Activated naive CD4-positive, alpha-beta T cell treated with anti-CD3 and anti-CD28 coated beads, Interleukin-2, amount 50 U/mL, for 24 hours (primary cell): ENCODE results near the gene FOXL2.

Experiments used
- H3K27ac Mint-ChIP-seq: one replicate; pipeline ENCODE4 v1.8.0; 2021; ENCODE audit warnings: mild to moderate bottlenecking, mixed read lengths
- H3K27me3 Mint-ChIP-seq: one replicate; pipeline ENCODE4 v1.8.0; 2021; ENCODE audit warnings: mixed read lengths
- H3K36me3 Mint-ChIP-seq: one replicate; pipeline ENCODE4 v1.8.0; 2021; ENCODE audit warnings: mixed read lengths
- H3K4me1 Mint-ChIP-seq: one replicate; pipeline ENCODE4 v1.8.0; 2021; ENCODE audit warnings: mixed read lengths
- H3K4me3 Mint-ChIP-seq: one replicate; pipeline ENCODE4 v1.8.0; 2021; ENCODE audit warnings: mild to moderate bottlenecking, mixed read lengths
- H3K9me3 Mint-ChIP-seq: one replicate; pipeline ENCODE4 v1.8.0; 2021; ENCODE audit warnings: mixed read lengths

The FOXL2 gene

DNA sequence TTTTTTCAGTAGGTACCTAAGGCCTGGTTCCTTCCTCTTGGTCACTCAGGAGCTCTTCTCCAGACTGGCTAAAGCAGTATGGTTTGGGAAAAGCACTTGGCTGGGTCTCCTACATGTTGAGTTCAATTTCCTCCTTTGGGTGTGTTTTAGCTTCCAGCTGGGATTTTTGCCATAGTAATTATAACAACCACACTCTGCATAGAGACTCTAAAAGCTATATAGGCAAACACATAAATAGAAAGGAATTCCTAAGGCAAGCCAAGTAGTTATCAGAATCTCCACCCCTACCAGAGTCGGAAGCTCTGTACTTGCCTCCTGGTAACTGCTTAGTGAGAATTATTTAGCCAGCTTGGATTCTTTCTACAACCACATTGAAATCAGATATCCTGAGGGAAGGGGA is 48.6 kb downstream of the FOXL2 start:
- H3K4me1 Mint-ChIP-seq, result no peaks in the 10 kb centered on the region
- H3K4me3 Mint-ChIP-seq, result no peak overlapping the region
- no peaks in the 10 kb centered on the region for H3K9me3 Mint-ChIP-seq
- H3K27ac Mint-ChIP-seq, result no peak overlapping the region
- H3K36me3 Mint-ChIP-seq, result no peaks in the 10 kb centered on the region
- peaks cover 2% of the 10 kb centered on the region for H3K27me3 Mint-ChIP-seq
